Hepatocyte (in vitro differentiated cells): ENCODE data around the gene ASB11. TPM values are rescaled to one million over a fixed set of nuclear protein-coding genes. Genes with fewer than 3 reads are reported as not detected.

Experiments
- DNase-seq: peaks from one replicate; pipeline ENCODE4 v3.0.0-alpha.2; 2016; ENCODE audit warnings: low spot score
- H2AFZ ChIP-seq: fragments of 200-600 bp; sonication (generic); 2 replicates; pipeline ENCODE4 v1.6.0; 2016; ENCODE audit warnings: antibody characterized with exemption, mild to moderate bottlenecking
- H3K27ac ChIP-seq: fragments of 200-600 bp; sonication (generic); 2 replicates; pipeline ENCODE4 v1.5.1; 2016; ENCODE audit warnings: mild to moderate bottlenecking
- H3K27me3 ChIP-seq: fragments of 200-600 bp; sonication (generic); 2 replicates; pipeline ENCODE4 v1.6.1; 2016
- H3K36me3 ChIP-seq: fragments of 200-600 bp; sonication (generic); replicated peaks from 2 replicates; pipeline ENCODE4 v1.5.1; 2016; ENCODE audit warnings: low read depth; ENCODE audit not compliant: insufficient read depth
- H3K4me1 ChIP-seq: fragments of 200-600 bp; sonication (generic); 2 replicates; pipeline ENCODE4 v1.5.1; 2016; ENCODE audit warnings: mild to moderate bottlenecking, moderate library complexity; ENCODE audit not compliant: insufficient read depth
- H3K4me2 ChIP-seq: fragments of 200-600 bp; sonication (generic); 2 replicates; pipeline ENCODE4 v1.6.0; 2016
- H3K4me3 ChIP-seq: fragments of 200-600 bp; sonication (generic); 2 replicates; pipeline ENCODE4 v1.5.1; 2016; ENCODE audit warnings: mild to moderate bottlenecking
- H3K79me2 ChIP-seq: fragments of 200-600 bp; sonication (generic); 2 replicates; pipeline ENCODE4 v1.6.0; 2017; ENCODE audit warnings: mild to moderate bottlenecking
- H3K9me2 ChIP-seq: fragments of 200-600 bp; sonication (generic); replicated peaks from 2 replicates; pipeline ENCODE4 v1.6.0; 2017; ENCODE audit warnings: mild to moderate bottlenecking; ENCODE audit not compliant: insufficient read depth
- H3K9me3 ChIP-seq: fragments of 200-600 bp; sonication (generic); 2 replicates; pipeline ENCODE4 v1.5.1; 2016; ENCODE audit warnings: low read depth, mild to moderate bottlenecking
- H4K20me1 ChIP-seq: fragments of 200-600 bp; sonication (generic); 2 replicates; pipeline ENCODE4 v1.6.0; 2016; ENCODE audit warnings: mild to moderate bottlenecking; ENCODE audit not compliant: insufficient read depth, poor library complexity, severe bottlenecking
- EZH2 ChIP-seq: fragments of 200-600 bp; sonication (generic); IDR thresholded peaks from 2 replicates; pipeline ENCODE4 v1.6.1; 2016; ENCODE audit warnings: antibody characterized with exemption, mild to moderate bottlenecking, borderline replicate concordance
- EZH2phosphoT487 ChIP-seq: fragments of 200-600 bp; sonication (generic); IDR thresholded peaks from one replicate; pipeline ENCODE4 v1.6.1; 2018; ENCODE audit warnings: antibody characterized with exemption, mild to moderate bottlenecking, low read depth, moderate library complexity; ENCODE audit not compliant: unreplicated experiment, severe bottlenecking
- WGBS: methylation state at CpG from one replicate; pipeline ENCODE4 v1.1.6; 2016; ENCODE audit warnings: low lambda C conversion rate; ENCODE audit errors: missing lambda C conversion rate; 5-methylcytosine and 5-hydroxymethylcytosine counted together
- polyA plus RNA-seq: library from polyadenylated mRNA; unstranded; fragments of >200 nt; fragmentation: Nextera tagmentation; extraction: Ambion mirVana; gene quantifications from 2 replicates; pipeline ENCODE4 v1.2.1, GENCODE V29; 2016
- total RNA-seq: library from RNA; depleted of rRNA; stranded (reverse); fragments of >200 nt; gene quantifications from 2 replicates; pipeline ENCODE4 v1.2.3, GENCODE V29; 2014
- TF ChIP-seq, protein P1 (sequence below): fragments of 200-600 bp; sonication (generic); IDR thresholded peaks from 2 replicates; pipeline ENCODE4 v1.5.1; 2016; ENCODE audit warnings: antibody characterized with exemption, mild to moderate bottlenecking; ENCODE audit not compliant: poor library complexity

Gene ASB11
- total and polyA plus RNA-seq, 2 experiments from 2014 or later = 0.20 TPM; not detected in 1

DNA sequence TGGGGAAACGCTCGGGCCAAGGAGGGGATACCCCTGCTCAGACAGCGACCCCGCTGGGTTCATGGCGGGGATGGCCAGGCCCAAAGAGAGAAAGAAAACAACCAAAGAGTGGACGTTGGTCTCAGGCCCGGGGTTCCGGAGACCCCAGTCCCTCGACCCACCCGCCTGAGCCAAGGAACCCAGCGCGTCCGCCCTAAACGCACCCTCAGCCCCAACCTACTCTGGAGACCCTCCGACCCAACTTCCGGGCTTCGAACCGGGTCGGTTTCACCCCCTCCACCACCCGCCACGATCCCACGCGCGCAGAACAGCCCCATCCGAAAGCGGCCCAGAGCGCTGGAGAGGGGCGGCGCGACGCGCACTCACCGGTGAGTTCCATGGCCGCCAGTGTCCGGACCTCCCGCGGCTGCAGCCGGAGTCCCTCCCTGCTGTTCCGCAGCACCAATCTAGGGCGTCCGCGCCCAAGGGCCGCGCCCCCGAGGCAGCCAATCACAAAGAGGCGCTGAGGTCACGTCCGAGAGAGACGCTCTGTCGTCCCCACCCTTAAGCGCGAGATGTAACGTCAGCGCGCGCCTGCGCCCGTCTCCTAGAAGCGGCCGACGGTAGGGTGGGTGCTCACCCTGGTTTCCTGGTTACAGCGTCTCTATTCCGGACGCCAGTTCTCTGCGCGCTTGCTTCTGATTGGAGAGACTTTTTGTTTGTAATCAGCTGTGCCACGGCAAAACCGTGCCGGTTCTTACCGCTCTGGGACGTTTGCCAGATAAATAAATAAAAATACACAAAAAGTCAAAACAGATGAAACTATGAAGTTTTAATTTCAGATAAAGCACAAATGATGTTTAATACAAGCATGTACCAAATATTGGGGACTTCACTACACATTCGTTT is 19.9 kb upstream of the ASB11 start, which contains the start of gene PIGA:
PIGA (minus strand) TSS at position 389 of the 888 bp plus-strand sequence. CDS start 3,593 bp downstream, outside the sequence.
- H3K4me1 ChIP-seq = no peaks in the 10 kb centered on the region
- peak within 1 kb of the TSS; percentile 88 for H3K27ac ChIP-seq
- no peaks in the 10 kb centered on the region for H3K9me3 ChIP-seq
- peak; percentile 96 for DNase-seq
- no peaks in the 10 kb centered on the region for H4K20me1 ChIP-seq
- no peaks in the 10 kb centered on the region for H3K9me2 ChIP-seq
- peaks cover 7% of the 10 kb centered on the region for H3K79me2 ChIP-seq
- no peaks in the 10 kb centered on the region for H3K36me3 ChIP-seq
- TF ChIP-seq, protein P1, sequence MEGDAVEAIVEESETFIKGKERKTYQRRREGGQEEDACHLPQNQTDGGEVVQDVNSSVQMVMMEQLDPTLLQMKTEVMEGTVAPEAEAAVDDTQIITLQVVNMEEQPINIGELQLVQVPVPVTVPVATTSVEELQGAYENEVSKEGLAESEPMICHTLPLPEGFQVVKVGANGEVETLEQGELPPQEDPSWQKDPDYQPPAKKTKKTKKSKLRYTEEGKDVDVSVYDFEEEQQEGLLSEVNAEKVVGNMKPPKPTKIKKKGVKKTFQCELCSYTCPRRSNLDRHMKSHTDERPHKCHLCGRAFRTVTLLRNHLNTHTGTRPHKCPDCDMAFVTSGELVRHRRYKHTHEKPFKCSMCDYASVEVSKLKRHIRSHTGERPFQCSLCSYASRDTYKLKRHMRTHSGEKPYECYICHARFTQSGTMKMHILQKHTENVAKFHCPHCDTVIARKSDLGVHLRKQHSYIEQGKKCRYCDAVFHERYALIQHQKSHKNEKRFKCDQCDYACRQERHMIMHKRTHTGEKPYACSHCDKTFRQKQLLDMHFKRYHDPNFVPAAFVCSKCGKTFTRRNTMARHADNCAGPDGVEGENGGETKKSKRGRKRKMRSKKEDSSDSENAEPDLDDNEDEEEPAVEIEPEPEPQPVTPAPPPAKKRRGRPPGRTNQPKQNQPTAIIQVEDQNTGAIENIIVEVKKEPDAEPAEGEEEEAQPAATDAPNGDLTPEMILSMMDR = peak; percentile 3
- TF ChIP-seq EZH2 (no peak), EZH2phosphoT487 (no peak)
- peak within 1 kb of the TSS; percentile 27 for H3K4me3 ChIP-seq
- H2AFZ ChIP-seq = peak within 1 kb of the TSS; percentile 14
- no peaks in the 10 kb centered on the region for H3K27me3 ChIP-seq
- peak within 1 kb of the TSS; percentile 78 for H3K4me2 ChIP-seq
- WGBS = 48% methylated on average over 68 of the region's 72 CpGs

GRCh38 chrX:15334561-15334960 is 19.1 kb upstream of the ASB11 start:
- peak overlapping the region; percentile 78 for H3K4me2 ChIP-seq
- DNase-seq = no peak
- H3K4me1 ChIP-seq = no peaks in the 10 kb centered on the region
- WGBS = 54% methylated on average over 7 of the region's 7 CpGs
- H3K79me2 ChIP-seq = peaks cover 7% of the 10 kb centered on the region
- H3K36me3 ChIP-seq = no peaks in the 10 kb centered on the region
- no peak for TF ChIP-seq EZH2phosphoT487
- no peak for TF ChIP-seq EZH2
- TF ChIP-seq, protein P1 = no peak
- H3K4me3 ChIP-seq = peak overlapping the region; percentile 21
- no peaks in the 10 kb centered on the region for H3K9me3 ChIP-seq
- no peaks in the 10 kb centered on the region for H4K20me1 ChIP-seq
- H3K27me3 ChIP-seq = no peaks in the 10 kb centered on the region
- peak overlapping the region; percentile 79 for H3K27ac ChIP-seq
- H2AFZ ChIP-seq = no peak overlapping the region
- H3K9me2 ChIP-seq = no peaks in the 10 kb centered on the region

- no peak overlapping the region for H3K4me2 ChIP-seq
Observed at GRCh38 chrX:15328821-15329220, 13.4 kb upstream of the ASB11 start.

More at GRCh38 chrX:15328821-15329220, 13.4 kb upstream of the ASB11 start:
- Histone ChIP-seq H3K27ac (no peak overlapping the region), H3K9me3 (no peaks in the 10 kb centered on the region), H3K36me3 (no peaks in the 10 kb centered on the region), H3K79me2 (peaks cover under 1% of the 10 kb centered on the region), H4K20me1 (no peaks in the 10 kb centered on the region), H3K4me3 (no peak overlapping the region), H3K4me1 (no peaks in the 10 kb centered on the region), H3K27me3 (no peaks in the 10 kb centered on the region), H3K9me2 (no peaks in the 10 kb centered on the region), H2AFZ (no peak overlapping the region)
- TF ChIP-seq EZH2phosphoT487 (no peak), EZH2 (no peak)
- TF ChIP-seq, protein P1 = no peak
- 64% methylated on average over 2 of the region's 2 CpGs for WGBS
- no peak for DNase-seq
